WTC11 (cell line): ENCODE results near the gene ORM1. TPM values are rescaled to one million over a fixed set of nuclear protein-coding genes. Genes with fewer than 3 reads are reported as not detected.

ENCODE experiments used
- ATAC-seq: fragments of 200-7000 bp; cut with Tn5 transposase; 2 replicates; pipeline ENCODE4 v1.10.0; 2021; ENCODE audit warnings: mild to moderate bottlenecking, moderate library complexity
- CTCF ChIA-PET: fragments of 300-600 bp; sonication (Branson Sonifier 250); formaldehyde crosslinking; loops from one replicate; lab custom pipeline; 2021; ENCODE audit warnings: antibody characterized with exemption; lab: Charles Lee
- POLR2A ChIA-PET: fragments of 350-600 bp; sonication (Branson Sonifier 250); formaldehyde crosslinking; loops from one replicate; lab custom pipeline; 2021; ENCODE audit warnings: antibody characterized with exemption; lab: Charles Lee
- DNase-seq: peaks from one replicate; pipeline ENCODE4 v3.0.0; 2021; ENCODE audit warnings: low spot score
- H3K27ac Mint-ChIP-seq: 2 replicates; pipeline ENCODE4 v1.8.0; 2021; ENCODE audit warnings: mixed read lengths
- H3K27me3 Mint-ChIP-seq: 2 replicates; pipeline ENCODE4 v1.8.0; 2021; ENCODE audit warnings: low read depth, mild to moderate bottlenecking, moderate library complexity, mixed read lengths
- H3K36me3 Mint-ChIP-seq: 2 replicates; pipeline ENCODE4 v1.8.0; 2021; ENCODE audit warnings: mixed read lengths
- H3K4me1 Mint-ChIP-seq: 2 replicates; pipeline ENCODE4 v1.8.0; 2022; ENCODE audit warnings: mixed read lengths
- H3K4me3 Mint-ChIP-seq: 2 replicates; pipeline ENCODE4 v1.8.0; 2021; ENCODE audit warnings: mild to moderate bottlenecking, moderate library complexity, mixed read lengths
- H3K9me3 Mint-ChIP-seq: 2 replicates; pipeline ENCODE4 v1.8.0; 2021; ENCODE audit warnings: mixed read lengths
- ATF1 ChIP-seq: sonication (generic); formaldehyde crosslinking; IDR thresholded peaks from 2 replicates; pipeline ENCODE4 v1.8.1; 2023; ENCODE audit warnings: mild to moderate bottlenecking, moderate library complexity, missing genetic modification reagents
- CREM ChIP-seq: sonication (generic); formaldehyde crosslinking; IDR thresholded peaks from 2 replicates; pipeline ENCODE4 v1.8.1; 2022; ENCODE audit warnings: mild to moderate bottlenecking, missing genetic modification reagents, moderate library complexity
- ELF4 ChIP-seq: sonication (generic); formaldehyde crosslinking; IDR thresholded peaks from 2 replicates; pipeline ENCODE4 v1.8.1; 2022; ENCODE audit warnings: low read depth, mild to moderate bottlenecking, moderate library complexity, missing genetic modification reagents
- FOXJ3 ChIP-seq: sonication (generic); formaldehyde crosslinking; IDR thresholded peaks from 2 replicates; pipeline ENCODE4 v1.9.0; 2021; ENCODE audit warnings: missing genetic modification reagents, mild to moderate bottlenecking, borderline replicate concordance
- GTF2I ChIP-seq: fragments of 250-450 bp; sonication (Bioruptor Pico); conservative IDR thresholded peaks from 2 replicates; pipeline ENCODE4 v1.4.0; 2021; ENCODE audit warnings: mild to moderate bottlenecking
- SMAD3 ChIP-seq: sonication (generic); formaldehyde crosslinking; IDR thresholded peaks from 2 replicates; pipeline ENCODE4 v1.8.0; 2022; ENCODE audit warnings: missing genetic modification reagents, mild to moderate bottlenecking, borderline replicate concordance
- SMAD4 ChIP-seq: sonication (generic); formaldehyde crosslinking; IDR thresholded peaks from 2 replicates; pipeline ENCODE4 v1.8.0; 2022; ENCODE audit warnings: mild to moderate bottlenecking, missing genetic modification reagents
- ZNF263 ChIP-seq: sonication (generic); formaldehyde crosslinking; IDR thresholded peaks from 2 replicates; pipeline ENCODE4 v1.8.1; 2022; ENCODE audit warnings: low read depth, mild to moderate bottlenecking, moderate library complexity, missing genetic modification reagents
- ZNF317 ChIP-seq: sonication (generic); formaldehyde crosslinking; IDR thresholded peaks from 2 replicates; pipeline ENCODE4 v1.8.1; 2023; ENCODE audit warnings: low read depth, mild to moderate bottlenecking, moderate library complexity, missing genetic modification reagents, borderline replicate concordance
- total RNA-seq: library from RNA; stranded (reverse); gene quantifications from 3 replicates; pipeline ENCODE4 v1.2.3, GENCODE V29; 2021
- TF ChIP-seq, protein P1 (sequence below): sonication (generic); formaldehyde crosslinking; IDR thresholded peaks from 2 replicates; pipeline ENCODE4 v1.8.1; 2023; ENCODE audit warnings: mild to moderate bottlenecking, missing genetic modification reagents, borderline replicate concordance

The ORM1 gene
- total RNA-seq, 1 experiment from 2014 or later = 3.9 TPM

- Mint-ChIP-seq H3K9me3 (no peaks in the 10 kb centered on the region), H3K36me3 (peaks cover 23% of the 10 kb centered on the region), H3K4me1 (peaks cover 60% of the 10 kb centered on the region), H3K27me3 (no peaks in the 10 kb centered on the region; the same call in 1 of the 2 replicates), H3K27ac (peak overlapping the region; percentile 10), H3K4me3 (no peak overlapping the region)
- ChIA-PET CTCF (interaction anchor here (1.0 kb wide), 1 partner anchor 8 kb away, joined by 3 read pairs; no protein-coding TSS in a partner anchor), POLR2A (no interaction called here)
- ATAC-seq = no peak
- DNase-seq = no peak
- no peak for TF ChIP-seq ZNF263
- no peak for TF ChIP-seq CREM
- TF ChIP-seq ELF4 = no peak
- TF ChIP-seq FOXJ3 (CRISPR knock-in tag) = no peak
- no peak for TF ChIP-seq SMAD3 (CRISPR knock-in tag)
- TF ChIP-seq ATF1 (CRISPR knock-in tag) = no peak
- no peak for TF ChIP-seq SMAD4 (CRISPR knock-in tag)
- TF ChIP-seq, protein P1, sequence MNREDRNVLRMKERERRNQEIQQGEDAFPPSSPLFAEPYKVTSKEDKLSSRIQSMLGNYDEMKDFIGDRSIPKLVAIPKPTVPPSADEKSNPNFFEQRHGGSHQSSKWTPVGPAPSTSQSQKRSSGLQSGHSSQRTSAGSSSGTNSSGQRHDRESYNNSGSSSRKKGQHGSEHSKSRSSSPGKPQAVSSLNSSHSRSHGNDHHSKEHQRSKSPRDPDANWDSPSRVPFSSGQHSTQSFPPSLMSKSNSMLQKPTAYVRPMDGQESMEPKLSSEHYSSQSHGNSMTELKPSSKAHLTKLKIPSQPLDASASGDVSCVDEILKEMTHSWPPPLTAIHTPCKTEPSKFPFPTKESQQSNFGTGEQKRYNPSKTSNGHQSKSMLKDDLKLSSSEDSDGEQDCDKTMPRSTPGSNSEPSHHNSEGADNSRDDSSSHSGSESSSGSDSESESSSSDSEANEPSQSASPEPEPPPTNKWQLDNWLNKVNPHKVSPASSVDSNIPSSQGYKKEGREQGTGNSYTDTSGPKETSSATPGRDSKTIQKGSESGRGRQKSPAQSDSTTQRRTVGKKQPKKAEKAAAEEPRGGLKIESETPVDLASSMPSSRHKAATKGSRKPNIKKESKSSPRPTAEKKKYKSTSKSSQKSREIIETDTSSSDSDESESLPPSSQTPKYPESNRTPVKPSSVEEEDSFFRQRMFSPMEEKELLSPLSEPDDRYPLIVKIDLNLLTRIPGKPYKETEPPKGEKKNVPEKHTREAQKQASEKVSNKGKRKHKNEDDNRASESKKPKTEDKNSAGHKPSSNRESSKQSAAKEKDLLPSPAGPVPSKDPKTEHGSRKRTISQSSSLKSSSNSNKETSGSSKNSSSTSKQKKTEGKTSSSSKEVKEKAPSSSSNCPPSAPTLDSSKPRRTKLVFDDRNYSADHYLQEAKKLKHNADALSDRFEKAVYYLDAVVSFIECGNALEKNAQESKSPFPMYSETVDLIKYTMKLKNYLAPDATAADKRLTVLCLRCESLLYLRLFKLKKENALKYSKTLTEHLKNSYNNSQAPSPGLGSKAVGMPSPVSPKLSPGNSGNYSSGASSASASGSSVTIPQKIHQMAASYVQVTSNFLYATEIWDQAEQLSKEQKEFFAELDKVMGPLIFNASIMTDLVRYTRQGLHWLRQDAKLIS = no peak
- no peak for TF ChIP-seq ZNF317 (CRISPR knock-in tag)
- no peak for TF ChIP-seq GTF2I (CRISPR knock-in tag)
These were observed 52.7 kb downstream of the ORM1 start for GRCh38 chr9:114375386-114376175.

Other genes with a start within 250 kb of the ORM1 start
- gene AMBP, start 244.8 kb upstream of the ORM1 start, total RNA-seq = 3.3 to 3.6 TPM (median 3.5 TPM) in 3 replicates
- 3.0 to 4.0 TPM (median 3.1 TPM) in 3 replicates for gene KIF12, start 223.8 kb upstream of the ORM1 start, total RNA-seq
- gene COL27A1, start 167.6 kb upstream of the ORM1 start, total RNA-seq = 34.5 to 47.5 TPM (median 36.9 TPM) in 3 replicates
- gene ORM2, start 6.8 kb downstream of the ORM1 start, total RNA-seq = 0.73 to 1.6 TPM (median 1.0 TPM) in 3 replicates
- 26.0 to 29.3 TPM (median 27.5 TPM) in 3 replicates for gene AKNA, start 64.9 kb downstream of the ORM1 start, total RNA-seq
- gene WHRN, start 182.4 kb downstream of the ORM1 start, total RNA-seq = 20.6 to 24.3 TPM (median 23.3 TPM) in 3 replicates